GM12878 (cell line): Measurements from ENCODE around the gene ZBED4. TPM values are rescaled to one million over a fixed set of nuclear protein-coding genes. Genes with fewer than 3 reads are reported as not detected.

Experiments
- LARP7 ChIP-seq: fragments of 450-650 bp; IDR thresholded peaks from 2 replicates; pipeline ENCODE4 v1.6.1; 2017; ENCODE audit warnings: mild to moderate bottlenecking
- MYC ChIP-seq: IDR thresholded peaks from 2 replicates; pipeline ENCODE4 v1.6.1; 2011; ENCODE audit warnings: mild to moderate bottlenecking, low read length, moderate library complexity, inconsistent platforms; ENCODE audit not compliant: insufficient read depth, insufficient replicate concordance, insufficient read length, severe bottlenecking
- NFYB ChIP-seq: IDR thresholded peaks from 2 replicates; pipeline ENCODE4 v1.6.1; 2011; ENCODE audit warnings: low read depth, mild to moderate bottlenecking, low read length, improper control_type of control experiment, moderate library complexity; ENCODE audit not compliant: insufficient read depth
- NR2C2 ChIP-seq: IDR thresholded peaks from 2 replicates; pipeline ENCODE4 v1.6.1; 2011; ENCODE audit warnings: borderline replicate concordance, low read depth; ENCODE audit not compliant: control insufficient read depth, insufficient read length
- RCOR1 ChIP-seq: conservative IDR thresholded peaks from 2 replicates; pipeline ENCODE4 v1.6.1; 2012; ENCODE audit warnings: low read depth, low read length, improper control_type of control experiment
- SREBF2 ChIP-seq: IDR thresholded peaks from 2 replicates; pipeline ENCODE4 v1.6.1; 2012; ENCODE audit warnings: mild to moderate bottlenecking, low read length
- ZSCAN29 ChIP-seq: fragments of 450-650 bp; IDR thresholded peaks from 2 replicates; pipeline ENCODE4 v1.6.1; 2017; ENCODE audit warnings: mild to moderate bottlenecking, moderate library complexity
- ZZZ3 ChIP-seq: IDR thresholded peaks from 2 replicates; pipeline ENCODE4 v1.6.1; 2011; ENCODE audit warnings: low read depth; ENCODE audit not compliant: control insufficient read depth, insufficient read length
- polyA plus RNA-seq, 11 experiments: library from polyadenylated mRNA; depleted of rRNA in 4 of 11; unstranded in 6 of 11; stranded (reverse) in 5 of 11; fragments of >200 nt; fragmentation: Nextera tagmentation in 4 of 11; fragmentation: Illumina TruSeq in 1 of 11; extraction: Ambion mirVana in 4 of 11; extraction: Trizol in 1 of 11; gene quantifications; 1 replicate in 1 of 11; 2 replicates in 10 of 11; pipeline versions ENCODE4 v1.2.1 to v1.2.3, GENCODE V29; 2011 to 2016; ENCODE audit warnings: inconsistent platforms in 2 of 11, missing spikeins in 2 of 11, low read depth in 1 of 11
- total RNA-seq, 4 experiments: library from RNA; depleted of rRNA in 3 of 4; stranded (reverse); fragments of >200 nt in 3 of 4; fragmentation: Illumina TruSeq in 1 of 4; extraction: Trizol in 1 of 4; gene quantifications; 2 replicates each; pipeline versions ENCODE4 v1.2.1 to v1.2.3, GENCODE V29; 2013 to 2021
- TF ChIP-seq, protein P1 (sequence below): fragments of 450-650 bp; IDR thresholded peaks from 2 replicates; pipeline ENCODE4 v1.6.1; 2017; ENCODE audit warnings: mild to moderate bottlenecking, moderate library complexity
- TF ChIP-seq, protein P2 (sequence below): fragments of 150-350 bp; IDR thresholded peaks from 2 replicates; pipeline ENCODE4 v1.6.1; 2014; ENCODE audit warnings: mild to moderate bottlenecking, low read depth, low read length

The ZBED4 gene
- total and polyA plus RNA-seq, 10 of the 15 experiments (the other 5 are each of a cell fraction or from before 2014, with no cell fraction given): 2.3 to 21.6 (median 12.8) TPM

DNA sequence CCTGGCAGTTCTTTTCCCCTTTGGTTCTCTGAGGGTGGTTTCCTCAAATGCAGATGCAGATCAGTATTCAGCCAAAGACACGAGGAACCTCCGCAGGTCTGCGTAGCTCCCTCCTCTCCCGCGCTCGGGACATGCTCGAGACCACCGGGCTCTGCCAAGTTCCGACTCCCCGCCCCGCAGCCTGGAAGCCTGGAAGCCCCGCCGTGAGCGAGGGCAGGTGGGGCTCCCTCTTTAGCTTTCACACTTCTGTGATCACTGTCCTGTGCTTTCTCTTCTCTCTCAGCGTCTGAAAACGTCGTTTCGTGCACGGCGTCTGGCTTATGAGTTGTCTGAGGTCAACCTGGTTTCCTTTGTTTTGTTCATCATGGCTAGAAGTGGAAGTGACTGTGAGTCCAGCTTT lies 26.6 kb downstream of the ZBED4 start (continued):
- TF ChIP-seq, protein P1, sequence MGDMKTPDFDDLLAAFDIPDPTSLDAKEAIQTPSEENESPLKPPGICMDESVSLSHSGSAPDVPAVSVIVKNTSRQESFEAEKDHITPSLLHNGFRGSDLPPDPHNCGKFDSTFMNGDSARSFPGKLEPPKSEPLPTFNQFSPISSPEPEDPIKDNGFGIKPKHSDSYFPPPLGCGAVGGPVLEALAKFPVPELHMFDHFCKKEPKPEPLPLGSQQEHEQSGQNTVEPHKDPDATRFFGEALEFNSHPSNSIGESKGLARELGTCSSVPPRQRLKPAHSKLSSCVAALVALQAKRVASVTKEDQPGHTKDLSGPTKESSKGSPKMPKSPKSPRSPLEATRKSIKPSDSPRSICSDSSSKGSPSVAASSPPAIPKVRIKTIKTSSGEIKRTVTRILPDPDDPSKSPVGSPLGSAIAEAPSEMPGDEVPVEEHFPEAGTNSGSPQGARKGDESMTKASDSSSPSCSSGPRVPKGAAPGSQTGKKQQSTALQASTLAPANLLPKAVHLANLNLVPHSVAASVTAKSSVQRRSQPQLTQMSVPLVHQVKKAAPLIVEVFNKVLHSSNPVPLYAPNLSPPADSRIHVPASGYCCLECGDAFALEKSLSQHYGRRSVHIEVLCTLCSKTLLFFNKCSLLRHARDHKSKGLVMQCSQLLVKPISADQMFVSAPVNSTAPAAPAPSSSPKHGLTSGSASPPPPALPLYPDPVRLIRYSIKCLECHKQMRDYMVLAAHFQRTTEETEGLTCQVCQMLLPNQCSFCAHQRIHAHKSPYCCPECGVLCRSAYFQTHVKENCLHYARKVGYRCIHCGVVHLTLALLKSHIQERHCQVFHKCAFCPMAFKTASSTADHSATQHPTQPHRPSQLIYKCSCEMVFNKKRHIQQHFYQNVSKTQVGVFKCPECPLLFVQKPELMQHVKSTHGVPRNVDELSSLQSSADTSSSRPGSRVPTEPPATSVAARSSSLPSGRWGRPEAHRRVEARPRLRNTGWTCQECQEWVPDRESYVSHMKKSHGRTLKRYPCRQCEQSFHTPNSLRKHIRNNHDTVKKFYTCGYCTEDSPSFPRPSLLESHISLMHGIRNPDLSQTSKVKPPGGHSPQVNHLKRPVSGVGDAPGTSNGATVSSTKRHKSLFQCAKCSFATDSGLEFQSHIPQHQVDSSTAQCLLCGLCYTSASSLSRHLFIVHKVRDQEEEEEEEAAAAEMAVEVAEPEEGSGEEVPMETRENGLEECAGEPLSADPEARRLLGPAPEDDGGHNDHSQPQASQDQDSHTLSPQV: no peak
- no peak for TF ChIP-seq ZSCAN29
- no peak for TF ChIP-seq SREBF2
- no peak for TF ChIP-seq NFYB
- TF ChIP-seq MYC: no peak
- no peak for TF ChIP-seq NR2C2
- no peak for TF ChIP-seq ZZZ3
- TF ChIP-seq RCOR1: no peak
- TF ChIP-seq LARP7: no peak
- TF ChIP-seq, protein P2, sequence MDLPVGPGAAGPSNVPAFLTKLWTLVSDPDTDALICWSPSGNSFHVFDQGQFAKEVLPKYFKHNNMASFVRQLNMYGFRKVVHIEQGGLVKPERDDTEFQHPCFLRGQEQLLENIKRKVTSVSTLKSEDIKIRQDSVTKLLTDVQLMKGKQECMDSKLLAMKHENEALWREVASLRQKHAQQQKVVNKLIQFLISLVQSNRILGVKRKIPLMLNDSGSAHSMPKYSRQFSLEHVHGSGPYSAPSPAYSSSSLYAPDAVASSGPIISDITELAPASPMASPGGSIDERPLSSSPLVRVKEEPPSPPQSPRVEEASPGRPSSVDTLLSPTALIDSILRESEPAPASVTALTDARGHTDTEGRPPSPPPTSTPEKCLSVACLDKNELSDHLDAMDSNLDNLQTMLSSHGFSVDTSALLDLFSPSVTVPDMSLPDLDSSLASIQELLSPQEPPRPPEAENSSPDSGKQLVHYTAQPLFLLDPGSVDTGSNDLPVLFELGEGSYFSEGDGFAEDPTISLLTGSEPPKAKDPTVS: no peak
